Activated CD4-positive, CD25-positive, alpha-beta regulatory T cell treated with anti-CD3 and anti-CD28 coated beads, Interleukin-2, amount 50 U/mL, for 24 hours (primary cell): ENCODE data around the gene TAF4.
"Not testable (repeated sequence)": the region's sequence is repeated elsewhere in the genome, so short reads cannot be mapped to it uniquely, and the experiment has no call there.

Experiments
- ATAC-seq, 2 donors: fragments of 150-1000 bp; cut with Tn5 transposase; one replicate each; pipeline ENCODE4 v1.10.0; 2021; ENCODE audit warnings: mild to moderate bottlenecking in 1 of 2, moderate library complexity in 1 of 2

Gene TAF4

DNA sequence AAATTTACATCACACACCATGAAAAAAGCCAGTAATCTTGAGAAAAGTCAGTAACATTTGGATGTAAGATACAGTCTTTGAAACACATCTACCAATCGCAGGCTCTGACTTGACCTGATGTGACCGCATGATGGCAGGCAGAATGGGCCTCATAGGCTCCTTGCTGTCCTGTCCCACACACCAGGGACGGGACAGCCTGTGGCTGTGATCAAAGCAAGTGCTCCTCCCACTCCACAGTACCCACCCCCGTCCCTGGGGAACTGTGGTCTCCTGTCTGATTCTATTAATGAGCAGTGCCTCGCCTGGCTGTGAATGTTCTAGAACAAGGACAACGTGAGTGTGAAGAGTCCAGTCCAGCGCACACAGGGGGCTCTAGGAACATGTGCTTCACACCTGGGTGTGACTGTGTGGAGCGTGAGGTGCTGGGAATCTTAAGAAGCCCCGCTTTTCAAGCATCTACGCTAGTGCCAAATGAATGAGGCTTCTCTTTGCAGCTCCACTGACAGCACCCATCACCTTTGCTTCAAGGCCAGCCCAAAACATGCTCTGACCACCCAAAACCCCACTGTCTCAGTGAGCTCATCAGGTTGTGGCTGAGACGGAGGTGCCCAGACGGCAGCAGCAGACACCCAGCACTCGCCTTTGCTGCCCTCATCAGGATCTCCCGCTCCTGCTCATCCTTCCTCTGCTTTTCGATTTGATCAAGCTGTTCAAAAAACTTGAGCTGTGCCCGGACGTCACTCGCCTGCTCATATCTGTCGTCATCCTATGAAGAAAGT lies 67.1 kb downstream of the TAF4 start:
- no peak for ATAC-seq

DNA sequence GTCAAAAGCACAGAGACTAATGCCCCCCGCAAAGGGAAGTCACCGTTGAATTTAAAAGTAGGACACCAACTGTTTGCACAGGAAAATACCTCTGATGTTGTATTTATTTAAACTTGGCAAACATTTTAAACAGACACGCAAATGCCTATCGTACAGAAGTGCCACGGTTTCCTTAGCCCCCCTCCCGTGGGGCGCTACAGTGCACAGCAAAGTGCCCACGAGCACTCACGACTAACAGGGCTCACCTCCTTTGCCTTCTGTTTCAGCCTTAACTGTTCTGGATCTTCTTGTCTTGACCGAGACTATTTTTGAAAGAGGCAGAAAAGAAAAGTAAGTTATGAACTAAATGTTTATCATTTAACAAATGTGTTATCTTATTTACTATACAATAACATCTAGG lies 67.8 kb downstream of the TAF4 start:
- ATAC-seq: no peak

DNA sequence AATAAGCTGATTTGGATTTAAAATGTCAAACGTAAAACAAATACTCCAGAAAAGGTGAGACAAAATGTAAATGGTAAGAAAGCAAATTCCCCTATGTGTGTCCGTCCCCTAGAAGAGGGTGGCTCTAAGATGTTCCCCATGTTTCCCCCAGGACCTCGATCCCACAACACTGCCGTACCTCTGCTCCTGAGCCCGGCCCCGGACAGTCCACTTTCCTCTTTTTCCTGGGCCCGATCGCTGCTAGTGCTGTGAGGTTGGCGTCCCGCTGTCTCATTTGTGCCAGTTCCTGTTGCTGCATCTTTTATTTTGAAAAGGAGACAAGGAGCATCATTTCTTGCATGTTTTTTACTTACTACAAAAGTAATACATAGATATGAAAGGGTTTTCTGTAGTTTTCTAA lies 68.3 kb downstream of the TAF4 start:
- no peak for ATAC-seq

DNA sequence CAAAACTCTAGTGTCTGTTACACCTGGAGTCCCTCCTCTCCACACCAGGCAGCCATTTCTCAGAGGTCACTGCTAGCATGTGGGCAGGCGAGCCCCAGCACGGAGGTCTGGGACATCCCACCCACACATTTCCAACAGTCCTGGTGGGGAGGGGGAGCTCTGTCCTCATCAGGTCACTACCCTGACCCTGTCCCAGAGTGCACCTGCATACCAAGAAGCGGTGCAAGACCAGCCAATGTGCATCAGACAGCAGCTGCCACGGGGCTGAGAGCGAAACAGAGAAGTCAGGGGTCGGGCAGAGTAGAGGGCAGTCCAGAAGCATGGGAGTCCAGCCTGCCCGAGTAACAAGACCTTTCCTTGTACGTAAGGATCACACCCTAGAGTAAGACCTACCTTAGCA lies 71.1 kb downstream of the TAF4 start:
- no peak for ATAC-seq

DNA sequence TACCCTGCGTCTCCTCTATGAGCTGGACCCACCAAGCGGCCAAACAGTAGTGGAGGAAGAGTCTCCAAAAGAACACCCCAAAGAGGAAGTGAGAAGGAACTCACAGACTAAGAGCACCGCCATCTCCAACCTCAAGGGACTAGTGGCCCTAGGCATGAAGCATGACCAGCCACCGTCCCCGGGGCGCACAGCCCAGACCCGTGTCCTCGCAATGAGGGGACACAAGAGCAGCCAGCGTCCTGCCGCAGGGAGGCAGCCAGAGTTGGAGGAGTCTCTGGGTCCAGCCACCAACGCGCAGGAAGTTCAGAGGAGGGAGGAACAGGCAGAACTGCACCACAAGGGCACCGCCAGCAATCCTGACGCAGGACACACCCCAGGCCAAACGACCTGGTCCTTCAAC lies 72.6 kb downstream of the TAF4 start:
- ATAC-seq: no peak

DNA sequence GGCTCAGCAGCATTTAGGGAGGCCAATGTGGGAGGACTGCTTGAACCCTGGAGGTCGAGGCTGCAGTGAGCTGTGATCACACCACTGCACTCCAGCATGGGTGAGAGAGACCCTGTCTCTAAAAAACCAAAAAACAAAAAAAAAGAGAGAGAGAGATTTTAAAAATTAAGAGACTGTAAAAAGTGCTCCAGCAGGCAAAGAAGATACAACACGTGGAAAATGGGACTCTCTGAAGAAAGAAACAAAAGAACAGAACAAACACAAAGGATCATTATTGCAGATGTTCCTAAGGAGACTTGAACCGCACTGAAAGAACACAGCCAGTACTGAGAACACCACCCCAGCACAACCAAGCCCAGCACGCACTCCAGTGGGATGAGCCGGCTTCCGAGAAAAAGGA lies 74.2 kb downstream of the TAF4 start:
- ATAC-seq: no peak

DNA sequence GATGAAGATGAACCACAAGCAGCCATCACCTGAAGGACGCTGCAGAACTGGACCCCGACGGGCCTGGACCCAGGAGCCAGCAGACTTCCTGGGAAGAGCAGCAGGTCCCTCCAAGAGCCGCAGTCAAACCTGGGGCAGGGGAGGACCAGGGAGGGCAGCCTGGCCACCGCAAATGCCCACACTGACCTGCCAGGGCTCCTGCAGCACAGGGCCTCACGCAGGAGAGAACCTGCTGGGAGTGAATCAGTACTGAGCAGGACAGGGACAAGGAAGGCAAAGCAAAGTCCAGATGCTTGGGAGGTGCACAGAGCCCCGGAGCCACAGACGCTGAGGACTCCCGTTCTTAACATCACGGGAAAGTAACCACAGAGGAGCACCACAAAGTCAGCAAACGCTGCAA lies 75.2 kb downstream of the TAF4 start:
- no peak for ATAC-seq

DNA sequence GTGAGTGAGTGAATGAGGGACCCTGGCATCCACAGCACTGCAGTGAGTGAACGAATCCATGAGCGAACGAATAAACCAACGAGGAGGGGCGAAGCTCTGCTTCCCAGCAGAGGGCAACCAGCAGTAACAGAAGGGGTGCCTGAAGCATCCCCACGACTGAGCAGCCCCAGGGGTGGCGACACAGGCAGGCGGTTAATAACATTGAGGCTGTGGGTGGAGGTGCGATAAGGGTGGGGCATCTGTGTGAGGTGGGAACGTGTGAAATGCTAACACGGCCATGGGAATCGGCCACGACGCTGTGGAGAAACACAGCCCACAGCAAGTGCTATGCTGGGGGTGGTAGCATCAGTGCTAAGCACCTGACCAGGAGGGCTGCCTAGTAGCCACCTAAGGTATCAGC lies 75.9 kb downstream of the TAF4 start:
- no peak for ATAC-seq

DNA sequence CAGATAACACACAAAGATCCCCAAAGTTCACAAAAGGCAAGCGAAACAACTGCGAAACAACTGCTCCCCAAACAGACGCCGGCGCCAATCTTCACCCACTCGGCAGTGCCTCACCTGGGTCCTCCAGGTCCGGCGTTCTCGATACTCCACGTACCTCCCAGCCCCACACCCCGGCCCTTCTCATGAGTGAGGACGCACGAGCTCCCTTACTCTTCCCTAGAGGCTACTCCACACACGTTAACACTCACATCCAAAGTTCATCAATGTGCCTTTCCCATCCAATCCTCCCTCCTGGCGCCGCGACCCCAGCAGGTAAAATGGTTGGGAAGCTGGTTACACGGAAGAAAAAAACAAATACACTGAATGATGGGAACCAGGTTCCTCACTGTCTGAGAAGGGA lies 77.0 kb downstream of the TAF4 start:
- ATAC-seq: no peak

DNA sequence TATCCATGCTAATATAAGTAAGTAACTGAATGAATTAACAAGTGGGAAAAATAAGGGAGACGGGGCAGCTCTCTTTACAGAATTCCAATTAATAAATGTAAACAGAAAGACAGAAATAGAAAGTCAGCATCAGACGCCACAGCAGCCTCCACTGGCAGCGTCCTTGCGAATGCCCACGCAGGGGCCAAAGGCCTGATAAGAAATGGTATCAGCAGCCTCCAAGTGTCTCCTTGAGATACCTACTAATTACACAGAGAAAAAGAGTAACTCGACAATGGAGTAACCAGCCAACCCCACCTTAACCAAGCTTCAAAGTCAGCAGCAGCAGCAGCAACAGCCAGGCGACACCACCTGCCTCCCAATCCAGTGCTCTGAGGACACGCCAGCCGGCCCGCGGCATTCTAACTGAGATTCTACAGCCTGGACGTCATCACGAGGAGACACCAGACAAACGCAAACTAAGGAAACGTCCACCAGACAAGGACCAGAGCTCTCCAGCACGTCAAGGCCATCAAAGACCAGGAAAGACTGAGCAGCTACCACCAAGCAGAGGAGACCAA lies 78.8 kb downstream of the TAF4 start:
- no peak for ATAC-seq

DNA sequence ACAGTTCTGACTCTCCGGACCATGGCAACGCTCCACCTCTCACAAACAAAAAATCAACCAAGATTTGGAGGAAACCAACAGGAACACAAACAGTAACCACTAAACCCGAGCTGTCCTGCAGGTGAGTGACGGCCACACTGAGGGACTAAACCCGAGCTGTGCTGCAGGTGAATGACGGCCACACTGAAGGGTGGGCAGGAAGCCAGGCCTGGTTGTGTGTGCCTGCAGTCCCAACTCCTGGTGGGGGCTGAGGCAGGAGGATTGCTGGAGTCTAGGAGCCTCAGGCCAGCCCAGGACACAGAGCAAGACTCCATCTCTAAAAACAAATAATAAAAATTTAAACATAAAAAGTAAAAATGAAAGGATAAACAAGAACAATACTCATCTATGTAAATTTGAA lies 80.6 kb downstream of the TAF4 start:
- ATAC-seq: no peak

DNA sequence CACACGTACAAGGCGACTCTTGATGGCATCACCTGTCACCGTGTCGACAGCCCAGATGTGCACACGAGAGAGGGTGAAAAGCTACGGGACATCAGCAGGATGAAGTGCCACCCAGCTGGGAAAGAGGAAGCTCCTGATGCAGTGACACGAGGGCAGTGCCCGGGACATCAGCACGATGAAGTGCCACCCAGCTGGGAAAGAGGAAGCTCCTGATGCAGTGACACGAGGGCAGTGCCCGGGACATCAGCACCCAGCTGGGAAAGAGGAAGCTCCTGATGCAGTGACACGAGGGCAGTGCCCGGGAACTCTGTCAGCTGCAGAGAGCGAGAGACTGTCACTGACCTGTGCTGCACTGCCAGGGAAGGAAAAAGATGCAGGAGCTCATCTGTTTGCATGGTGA lies 81.2 kb downstream of the TAF4 start:
- not testable (repeated sequence) for ATAC-seq

DNA sequence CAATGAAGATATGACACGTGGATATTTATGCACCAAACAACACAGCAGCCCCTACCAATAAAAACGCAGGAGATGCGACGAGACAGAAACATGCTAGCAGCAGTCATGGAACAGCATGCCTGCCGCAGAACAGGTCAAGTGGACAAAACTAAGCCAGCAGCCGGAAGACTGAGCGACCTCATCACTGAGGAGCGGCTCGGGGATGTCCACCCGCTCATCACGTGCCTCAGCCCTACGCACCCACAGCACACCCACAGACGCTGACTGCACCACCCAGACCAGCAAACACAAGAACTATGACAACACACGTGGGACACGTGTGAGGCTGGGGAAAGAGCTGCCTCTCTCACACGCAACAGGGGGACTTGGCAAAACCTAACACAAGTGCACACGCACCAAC lies 81.7 kb downstream of the TAF4 start:
- no peak for ATAC-seq

DNA sequence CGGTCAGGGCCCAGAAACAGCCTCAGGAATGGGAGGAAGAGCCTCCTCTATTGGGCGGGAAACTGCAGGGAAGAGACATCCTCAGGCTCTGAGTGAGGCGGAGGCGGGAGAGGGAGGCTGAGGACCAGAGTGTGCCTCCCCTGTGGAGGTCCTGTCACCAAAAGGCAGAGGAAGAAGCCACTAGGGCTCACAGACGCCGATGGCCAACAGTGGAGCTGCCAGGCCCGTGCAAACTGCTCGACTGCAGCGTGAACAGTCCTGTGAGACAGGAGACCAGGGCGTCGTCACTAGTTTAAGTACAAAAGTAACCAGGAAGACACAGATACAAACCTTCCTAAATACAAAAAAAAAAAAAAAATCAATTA lies 82.7 kb downstream of the TAF4 start:
- no peak for ATAC-seq

DNA sequence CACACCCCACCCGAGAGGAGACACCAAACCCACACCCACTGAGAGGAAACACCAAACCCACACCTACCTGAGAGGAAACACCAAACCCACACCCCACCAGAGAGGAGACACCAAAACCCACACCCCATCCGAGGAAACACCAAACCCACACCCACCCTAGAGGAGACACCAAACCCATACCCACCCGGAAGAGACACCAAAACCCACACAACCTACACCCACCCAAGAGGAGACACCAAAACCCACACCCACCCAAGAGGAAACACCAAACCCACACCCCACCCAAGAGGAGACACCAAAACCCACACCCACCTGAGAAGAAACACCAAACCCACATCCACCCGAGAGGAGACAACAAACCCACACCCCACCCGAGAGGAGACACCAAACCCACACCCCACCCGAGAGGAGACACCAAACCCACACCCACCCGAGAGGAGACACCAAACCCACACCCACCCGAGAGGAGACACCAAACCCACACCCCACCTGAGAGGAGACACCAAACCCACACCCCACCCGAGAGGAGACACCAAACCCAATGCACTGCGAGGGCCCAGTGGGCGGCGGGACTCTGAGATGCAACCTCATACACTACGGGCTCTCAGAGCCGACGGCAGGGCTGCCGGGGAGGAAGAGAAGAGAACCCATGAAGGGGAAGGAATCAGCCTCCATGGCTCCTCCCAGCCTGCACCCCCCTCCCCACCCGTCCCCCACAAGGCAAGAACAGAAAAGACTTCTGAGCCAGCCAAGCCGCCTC lies 83.3 kb downstream of the TAF4 start:
- no peak for ATAC-seq

DNA sequence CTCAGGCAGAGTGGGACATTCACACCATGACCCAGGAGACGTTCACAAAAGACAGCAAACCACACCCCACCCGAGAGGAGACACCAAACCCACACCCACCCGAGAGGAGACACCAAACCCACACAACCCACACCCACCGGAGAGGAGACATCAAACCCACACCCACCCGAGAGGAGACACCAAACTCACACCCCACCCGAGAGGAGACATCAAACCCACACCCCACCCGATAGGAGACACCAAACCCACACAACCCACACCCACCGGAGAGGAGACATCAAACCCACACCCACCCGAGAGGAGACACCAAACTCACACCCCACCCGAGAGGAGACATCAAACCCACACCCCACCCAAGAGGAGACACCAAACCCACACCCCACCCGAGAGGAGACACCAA lies 84.0 kb downstream of the TAF4 start:
- ATAC-seq: not testable (repeated sequence)

DNA sequence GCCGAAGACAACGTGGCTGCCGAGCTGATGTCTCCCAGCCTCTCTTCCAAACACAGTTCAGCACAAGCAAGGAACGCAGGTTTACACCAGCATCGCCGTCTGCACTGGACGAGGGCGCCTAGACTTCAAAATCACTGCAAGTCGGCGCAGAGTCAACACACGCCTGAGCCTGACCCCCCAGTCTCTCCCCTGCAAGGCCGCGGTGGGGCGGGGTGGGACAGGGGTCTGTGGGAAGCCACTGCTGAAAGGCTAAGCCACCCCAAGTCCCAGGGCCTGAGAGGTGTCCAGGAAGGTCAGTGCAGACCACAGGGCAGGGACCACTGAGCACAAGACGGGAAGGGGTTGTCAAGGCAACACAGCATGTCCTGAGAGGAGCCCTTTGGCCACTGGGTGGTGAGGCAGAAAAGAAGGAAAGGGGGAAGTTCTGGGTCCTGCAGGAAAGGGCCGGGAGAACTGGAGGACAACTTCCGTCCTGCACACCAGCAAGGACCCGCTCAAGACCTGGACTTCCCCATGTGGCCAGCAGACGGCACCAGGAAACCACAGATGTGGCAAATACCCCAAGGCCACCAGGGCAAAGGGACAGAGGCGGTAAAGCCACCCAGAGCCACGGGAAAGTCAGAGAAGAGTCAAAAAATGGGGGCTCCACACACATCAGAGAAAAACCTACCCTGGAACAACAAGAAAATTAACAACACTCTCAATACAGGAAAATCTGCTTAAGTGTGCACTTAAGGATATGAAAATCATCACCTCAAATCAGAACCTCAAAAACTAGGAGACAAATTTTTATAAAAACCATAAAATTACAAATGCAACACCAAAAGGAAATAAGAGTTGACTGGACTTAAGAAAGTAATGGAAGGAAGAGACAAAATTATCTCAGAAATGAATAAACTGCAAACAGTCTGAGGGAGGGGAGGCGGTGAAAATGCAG lies 84.8 kb downstream of the TAF4 start:
- no peak for ATAC-seq

DNA sequence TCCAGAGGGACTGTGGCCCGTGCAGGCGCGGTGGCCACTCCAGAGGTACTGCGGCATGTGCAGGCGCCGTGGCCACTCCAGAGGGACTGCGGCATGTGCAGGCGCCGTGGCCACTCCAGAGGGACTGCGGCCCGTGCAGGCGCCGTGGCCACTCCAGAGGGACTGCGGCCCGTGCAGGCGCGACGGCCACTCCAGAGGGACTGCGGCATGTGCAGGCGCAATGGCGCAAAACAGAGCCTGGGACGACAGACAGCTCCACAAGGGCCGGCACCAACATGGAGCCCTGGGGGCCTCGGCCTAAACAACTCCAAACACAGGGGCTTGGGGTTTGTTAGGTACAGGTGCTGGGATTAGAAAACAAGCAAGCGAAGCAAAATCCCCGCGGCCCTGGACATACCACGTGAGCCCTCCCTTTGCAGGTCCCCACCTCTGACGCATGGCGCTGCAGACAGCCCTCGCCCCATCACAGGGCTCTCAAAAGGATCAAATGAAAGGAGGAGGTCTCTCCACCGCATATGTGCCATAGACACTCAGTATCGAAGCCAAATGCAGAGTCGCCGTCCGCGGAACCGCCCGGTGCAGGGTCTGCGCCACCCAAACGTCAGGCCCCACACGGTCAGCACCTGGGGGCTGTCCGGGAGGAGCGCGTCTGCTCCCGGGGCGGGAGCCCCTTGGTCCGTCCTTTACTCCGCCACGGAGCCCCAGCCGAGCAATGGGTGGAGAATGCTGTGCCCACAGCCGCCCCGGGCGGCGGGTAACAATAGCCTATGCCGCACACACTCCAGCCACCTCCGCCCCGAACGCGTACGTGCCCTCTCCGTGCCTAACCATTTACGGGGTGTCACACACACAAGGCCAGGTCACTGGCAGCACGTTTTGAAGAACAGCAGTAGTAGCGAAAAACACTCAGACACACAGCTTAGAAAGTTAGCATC lies 85.7 kb downstream of the TAF4 start:
- ATAC-seq: no peak

DNA sequence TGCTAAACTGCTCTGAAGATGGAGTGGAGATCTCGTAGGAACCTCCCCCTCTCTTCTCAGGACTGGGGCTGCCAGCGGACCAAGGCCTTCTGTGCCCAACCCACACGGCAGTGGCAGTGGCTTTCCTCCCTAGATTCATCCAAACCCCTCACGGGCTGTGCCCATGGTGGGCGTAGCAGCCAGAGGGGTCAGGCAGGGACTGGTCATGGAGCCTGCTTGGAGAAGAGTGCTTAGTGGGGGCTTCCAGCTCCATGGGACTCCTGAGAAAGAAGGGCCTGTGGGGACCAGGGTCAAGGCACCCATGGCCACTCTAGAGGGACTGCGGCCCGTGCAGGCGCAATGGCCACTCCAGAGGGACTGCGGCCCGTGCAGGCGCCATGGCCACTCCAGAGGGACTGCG lies 86.6 kb downstream of the TAF4 start:
- no peak for ATAC-seq

DNA sequence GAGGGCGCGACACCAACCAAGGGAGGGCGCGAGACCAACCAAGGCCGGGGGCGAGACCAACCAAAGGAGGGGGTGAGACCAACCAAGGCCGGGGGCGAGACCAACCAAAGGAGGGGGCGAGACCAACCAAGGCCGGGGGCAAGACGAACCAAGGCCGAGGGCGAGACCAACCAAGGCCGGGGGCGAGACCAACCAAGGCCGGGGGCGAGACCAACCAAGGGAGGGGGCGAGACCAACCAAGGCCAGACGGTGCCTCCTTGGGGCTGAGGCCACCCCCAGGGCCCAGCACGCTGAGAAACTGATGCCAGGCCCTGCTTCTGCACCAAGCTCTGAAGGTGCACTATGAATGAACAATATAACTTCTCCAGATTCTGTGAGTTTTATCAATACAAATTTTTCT lies 87.2 kb downstream of the TAF4 start:
- no peak for ATAC-seq

DNA sequence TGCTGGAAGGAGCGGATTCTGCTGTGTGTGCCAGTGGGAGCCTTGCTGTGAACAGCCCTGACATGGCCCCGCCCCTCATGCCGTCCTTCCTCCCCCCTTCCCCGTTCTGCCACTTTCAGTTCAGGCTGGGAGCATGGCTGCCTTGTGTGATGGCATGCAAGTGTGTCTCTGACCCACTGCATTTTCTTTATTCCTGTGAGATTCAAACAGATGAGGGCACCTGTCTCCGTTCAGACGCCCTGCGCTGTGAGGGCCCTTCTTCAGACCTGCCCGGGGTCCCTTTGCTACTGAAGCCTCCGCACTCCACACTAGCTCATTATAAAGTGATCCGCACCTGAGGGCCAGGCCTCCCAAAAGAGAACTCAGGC lies 88.3 kb downstream of the TAF4 start:
- ATAC-seq: no peak
